Stimulated activated CD4-positive, alpha-beta T cell treated with anti-CD3 and anti-CD28 coated beads, Interleukin-1b, Interleukin-23, amount 100 ng/mL, for 1 hour (primary cell): ENCODE results near the gene TRIM71.
"Not testable (repeated sequence)": the region's sequence is repeated elsewhere in the genome, so short reads cannot be mapped to it uniquely, and the experiment has no call there.

ENCODE experiments used
- DNase-seq, 2 donors: peaks; one replicate each; pipeline ENCODE4 v3.0.0-alpha.2; 2020; ENCODE audit warnings: low read depth in 2 of 2

The TRIM71 gene

DNA sequence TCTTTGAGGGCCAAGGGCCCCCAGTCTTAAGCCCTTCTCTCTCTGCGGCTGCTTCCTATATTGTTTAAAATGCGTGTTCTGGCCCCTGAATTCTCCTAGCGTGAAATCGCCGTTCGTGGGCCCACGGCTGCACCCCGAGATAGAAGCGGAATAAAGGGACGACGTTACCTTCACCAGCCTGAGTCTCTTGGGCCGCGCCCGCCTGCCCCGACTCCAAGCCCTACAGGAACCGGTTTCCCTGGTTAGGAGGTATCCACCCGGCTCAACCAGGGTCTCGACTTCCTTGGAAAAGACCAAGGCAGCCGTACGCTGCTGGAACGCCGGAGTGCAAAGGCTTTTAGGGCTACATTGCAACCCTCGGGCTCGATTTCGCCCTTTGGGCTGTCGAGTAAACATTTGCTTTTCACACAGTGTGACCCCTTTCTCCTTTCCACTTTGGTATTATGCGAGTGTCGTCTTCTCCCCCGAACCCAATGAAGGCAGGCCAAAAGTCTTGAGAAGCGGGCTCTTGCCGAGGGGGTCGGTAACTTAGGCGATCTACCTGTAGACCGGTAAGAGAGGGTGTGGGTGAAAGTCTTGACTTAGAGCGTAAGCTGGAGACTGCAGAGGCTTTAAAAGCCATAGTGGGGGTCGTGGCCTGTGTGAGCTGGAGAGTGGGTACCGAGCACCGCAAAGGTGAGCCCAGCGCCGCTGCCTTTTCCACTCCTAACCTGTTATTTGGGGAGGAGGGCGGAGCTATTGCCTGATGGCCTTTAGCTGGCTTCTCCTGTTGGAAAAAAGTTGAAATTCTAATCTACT, 2.0 kb downstream of the TRIM71 start:
- DNase-seq: no peak

GRCh38 chr3:32820430-32820829, 2.6 kb downstream of the TRIM71 start:
- no peak for DNase-seq

GRCh38 chr3:32820971-32821685, 3.3 kb downstream of the TRIM71 start:
- DNase-seq: no peak

GRCh38 chr3:32821686-32822296, 4.0 kb downstream of the TRIM71 start:
- no peak for DNase-seq

DNA sequence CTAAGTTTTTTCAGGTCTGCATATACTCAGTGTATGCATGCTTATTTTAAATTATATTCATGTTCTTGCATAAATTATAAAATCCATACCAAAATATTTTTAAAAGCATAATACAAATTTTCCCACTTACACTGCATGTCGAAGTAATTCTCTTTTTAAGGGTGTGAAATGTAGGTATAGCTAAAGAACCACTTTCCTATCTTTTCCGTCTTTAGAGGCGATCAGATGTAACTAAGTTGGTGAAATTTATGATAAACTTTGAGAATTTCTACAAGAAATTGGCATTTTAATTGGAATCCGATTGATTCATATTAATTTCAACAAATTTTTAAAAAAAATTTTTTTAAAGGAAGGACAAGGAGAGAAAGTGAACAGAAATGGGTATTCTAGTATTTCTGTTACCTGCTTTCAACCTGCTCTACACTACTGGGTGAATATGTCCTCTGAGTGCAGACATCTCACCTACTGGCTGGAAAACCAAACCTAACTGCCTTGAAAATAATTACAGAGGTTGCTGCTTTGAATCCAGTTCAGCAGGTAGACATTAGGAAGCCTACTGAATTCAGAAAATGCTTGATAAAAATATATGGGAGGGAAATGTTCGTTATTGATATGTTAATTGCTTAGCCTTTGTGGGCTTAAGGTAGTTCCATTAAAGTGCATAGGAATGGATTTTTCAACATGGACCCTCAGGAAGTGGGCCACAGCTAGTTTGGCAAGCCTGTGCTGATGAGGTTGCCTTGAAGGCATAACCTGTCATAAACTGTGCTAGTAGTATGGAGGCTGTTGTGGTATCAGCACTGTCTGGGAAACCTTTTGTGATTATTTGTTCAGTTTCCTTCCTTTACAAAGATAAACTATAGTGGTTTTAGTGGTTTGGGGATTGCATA, 5.1 kb downstream of the TRIM71 start:
- no peak for DNase-seq

GRCh38 chr3:32823641-32824184, 5.9 kb downstream of the TRIM71 start:
- not testable (repeated sequence) for DNase-seq

- no peak for DNase-seq
These were observed 8.0 kb downstream of the TRIM71 start for GRCh38 chr3:32825601-32826375.

- DNase-seq: no peak
These were observed 13.3 kb downstream of the TRIM71 start for GRCh38 chr3:32831062-32831461.

GRCh38 chr3:32831791-32832190, 14.0 kb downstream of the TRIM71 start:
- no peak for DNase-seq

DNA sequence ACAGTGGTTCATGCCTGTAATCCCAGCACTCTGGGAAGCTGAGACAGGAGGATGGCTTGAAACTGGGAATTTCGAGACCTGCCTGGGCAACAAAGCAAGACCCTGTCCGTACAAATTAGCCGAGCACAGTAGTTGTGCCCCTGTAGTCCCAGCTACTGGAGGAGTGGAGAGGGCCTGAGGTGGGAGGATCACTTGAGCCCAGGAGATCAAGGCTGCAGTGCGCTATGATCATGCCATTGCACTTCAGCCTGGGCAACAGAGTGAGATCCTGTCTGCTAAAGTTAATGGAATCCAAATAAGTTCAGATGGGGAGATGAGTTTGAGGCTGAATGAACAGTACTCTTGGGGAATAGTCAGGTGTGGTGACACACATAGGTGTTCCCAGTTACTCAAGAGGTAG, 14.4 kb downstream of the TRIM71 start:
- DNase-seq: no peak

DNA sequence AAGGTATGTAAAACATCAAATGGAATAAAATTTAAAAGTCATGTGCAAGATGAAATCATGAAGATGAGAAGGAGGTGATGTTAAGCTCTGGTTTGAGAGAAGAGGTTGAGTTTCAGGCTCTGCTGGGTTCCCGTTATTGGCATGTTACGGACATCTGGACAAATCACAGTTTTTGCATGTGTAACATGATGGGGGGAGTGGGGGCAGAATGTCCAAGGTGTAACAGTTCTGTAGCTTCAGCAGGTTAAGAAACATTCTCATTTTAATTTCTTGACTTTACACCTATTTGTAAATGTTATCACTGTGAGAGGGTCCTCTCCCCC, 17.2 kb downstream of the TRIM71 start:
- no peak for DNase-seq

- no peak for DNase-seq
These were observed 18.2 kb downstream of the TRIM71 start for GRCh38 chr3:32835961-32836360.

DNA sequence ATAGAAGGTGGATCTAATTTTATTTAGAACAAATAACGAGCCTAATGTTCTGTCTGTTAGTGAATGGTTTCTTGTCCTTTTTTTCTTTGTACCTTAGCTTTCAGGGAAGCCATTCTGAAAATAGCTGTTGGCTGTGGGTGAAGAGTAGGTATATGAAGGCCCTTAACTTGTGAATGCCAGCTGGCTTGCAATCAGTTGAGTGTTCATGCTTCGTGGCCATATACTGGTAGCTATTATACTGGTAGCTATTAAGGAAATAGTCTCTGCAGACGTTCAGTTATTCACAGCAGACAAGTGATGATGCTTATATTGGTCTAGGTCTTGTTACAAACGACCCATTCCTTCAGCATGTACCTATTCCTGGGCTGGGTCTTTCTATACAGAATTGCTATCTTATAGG, 18.8 kb downstream of the TRIM71 start:
- no peak for DNase-seq

GRCh38 chr3:32837366-32837765, 19.6 kb downstream of the TRIM71 start:
- DNase-seq: no peak

GRCh38 chr3:32837789-32838188, 20.0 kb downstream of the TRIM71 start:
- no peak for DNase-seq

DNA sequence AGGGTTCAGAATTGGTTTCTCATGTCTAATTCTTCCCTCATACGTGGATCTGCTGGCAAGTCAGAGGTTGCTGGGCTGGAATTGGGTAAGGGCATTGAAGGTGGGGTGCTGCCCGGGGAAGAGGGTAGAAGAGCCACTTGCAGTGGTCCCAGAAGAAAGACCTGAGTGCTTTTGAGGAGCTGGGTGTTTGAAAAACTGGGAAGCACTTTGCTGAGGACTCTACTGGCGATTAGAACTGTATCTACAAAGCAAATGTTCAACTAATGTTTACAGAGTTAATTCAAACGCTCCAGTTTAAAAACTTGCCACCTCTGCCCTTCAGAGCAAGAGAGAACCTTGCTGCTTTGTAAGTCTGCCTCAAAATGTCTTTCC, 21.9 kb downstream of the TRIM71 start:
- DNase-seq: no peak

- no peak for DNase-seq
These were observed 22.5 kb downstream of the TRIM71 start for GRCh38 chr3:32840086-32840841.

GRCh38 chr3:32841341-32841740, 23.5 kb downstream of the TRIM71 start:
- no peak for DNase-seq

DNA sequence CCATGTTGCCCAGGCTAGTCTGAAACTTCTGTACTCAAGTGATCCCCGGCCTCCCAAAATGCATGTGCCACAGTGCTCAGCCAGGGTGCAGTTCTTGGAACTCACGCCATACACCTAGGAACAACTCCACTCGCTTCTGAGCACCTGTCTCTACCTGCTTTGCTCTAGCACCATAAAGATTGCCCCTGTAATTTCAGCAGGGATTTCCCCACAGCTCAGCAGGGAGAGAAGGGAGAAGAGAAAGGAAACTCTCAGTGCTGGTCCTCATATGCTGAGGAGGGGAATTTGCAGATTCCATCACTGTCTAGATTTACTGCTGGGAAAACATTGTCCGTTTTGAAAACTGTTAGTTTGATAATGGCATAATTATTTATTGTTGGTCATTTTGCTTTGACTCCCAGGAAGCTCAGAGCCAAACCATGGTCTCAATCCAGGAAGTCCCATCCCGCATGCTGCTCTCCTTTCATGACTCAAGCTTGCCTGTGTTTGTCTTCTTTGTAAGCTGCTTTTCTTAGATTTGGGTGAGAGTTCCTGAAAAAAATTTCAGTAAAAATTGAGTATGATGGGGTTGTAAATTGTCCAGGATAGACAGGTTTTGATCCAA, 24.2 kb downstream of the TRIM71 start:
- DNase-seq: no peak

DNA sequence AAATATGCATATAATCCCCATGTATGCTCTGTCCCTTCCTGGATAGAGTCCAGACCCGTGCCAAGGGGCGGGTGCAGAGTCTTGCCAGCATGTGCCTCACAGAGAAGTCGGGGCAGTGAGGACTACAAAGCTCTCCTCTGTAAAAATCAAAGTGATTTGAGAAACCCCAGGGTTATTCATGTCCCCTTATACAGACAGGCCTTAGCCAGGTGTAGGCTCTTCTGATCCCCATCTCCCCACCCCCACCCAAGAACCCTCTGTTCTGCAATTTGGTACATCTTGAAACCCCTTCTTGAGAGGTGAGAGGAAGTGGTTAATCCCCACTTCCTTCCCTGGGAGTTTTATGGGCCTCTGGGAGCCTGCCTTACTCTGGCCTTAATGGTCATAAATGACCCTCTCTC, 24.7 kb downstream of the TRIM71 start:
- no peak for DNase-seq
